AML-193 (cell line): ENCODE measurements around the gene FTO.
"Not testable (repeated sequence)": the region's sequence is repeated elsewhere in the genome, so short reads cannot be mapped to it uniquely, and the experiment has no call there.

Source experiments
- DNase-seq, 2 experiments: peaks; one replicate each; lab custom pipeline; 2025; lab: John Stamatoyannopoulos, UW

Gene FTO

GRCh38 chr16:53703590-53704444, at the start of gene FTO, which contains the start of gene RPGRIP1L:
TSS of gene FTO (plus strand) at chr16:53704156.
TSS of gene RPGRIP1L (minus strand) at chr16:53703859. CDS start at chr16:53700723, 3,136 bp downstream.
- DNase-seq, result peak; percentile 97 to 98

DNA sequence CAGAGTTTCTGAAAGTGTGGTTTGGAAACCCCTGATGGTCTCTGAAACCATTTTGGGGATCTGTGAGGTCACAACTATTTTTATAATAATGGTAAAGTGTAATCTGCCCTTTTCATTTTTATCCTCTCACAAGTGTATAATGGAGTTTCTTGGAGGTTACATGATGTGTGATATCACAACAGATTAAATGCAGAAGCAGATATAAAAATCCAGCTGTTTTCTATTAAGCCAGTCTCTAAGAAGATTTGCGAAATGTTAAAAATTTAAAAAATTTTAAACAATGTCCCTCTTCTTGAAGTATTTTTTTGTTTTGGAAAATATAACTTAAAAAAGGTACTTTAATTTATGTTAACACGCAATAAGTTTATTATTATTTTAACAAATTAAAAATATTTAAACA, 49.0 kb upstream of the FTO start:
- DNase-seq, result no peak

- DNase-seq, result no peak
Measured at GRCh38 chr16:53662072-53662471, 41.9 kb upstream of the FTO start.

- DNase-seq, result no peak
Measured at GRCh38 chr16:53664724-53665345, 39.1 kb upstream of the FTO start.

DNA sequence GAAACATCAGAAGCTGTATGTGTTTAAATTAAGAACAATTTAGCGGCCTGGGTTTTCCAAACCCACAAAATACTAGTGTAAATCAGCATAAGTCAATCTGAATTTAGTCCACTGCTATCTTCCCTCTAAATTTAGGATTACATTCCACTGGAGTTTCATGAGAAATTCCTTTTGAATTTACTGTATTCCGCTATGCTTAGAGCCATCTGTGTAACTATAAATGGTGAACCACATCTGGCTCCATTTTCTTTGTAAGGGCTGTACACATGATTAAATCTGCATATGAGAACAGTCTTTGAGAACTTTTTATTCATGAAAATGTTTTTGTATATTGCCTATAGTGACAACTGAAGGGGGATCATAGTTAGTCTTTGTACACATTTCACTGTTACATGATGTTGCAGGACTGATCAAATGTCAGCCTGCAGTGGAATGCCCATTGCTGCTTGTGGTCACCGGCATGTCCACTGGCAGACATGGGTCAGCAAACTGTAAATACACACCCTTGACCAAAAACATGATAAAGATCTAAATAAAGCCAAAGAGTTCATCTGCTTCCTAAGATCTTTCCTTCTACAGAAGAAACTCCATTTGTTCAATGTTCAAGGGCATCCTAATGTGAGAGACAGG, 37.1 kb upstream of the FTO start:
- no peak for DNase-seq

- no peak for DNase-seq
Measured at GRCh38 chr16:53668869-53669268, 35.1 kb upstream of the FTO start.

DNA sequence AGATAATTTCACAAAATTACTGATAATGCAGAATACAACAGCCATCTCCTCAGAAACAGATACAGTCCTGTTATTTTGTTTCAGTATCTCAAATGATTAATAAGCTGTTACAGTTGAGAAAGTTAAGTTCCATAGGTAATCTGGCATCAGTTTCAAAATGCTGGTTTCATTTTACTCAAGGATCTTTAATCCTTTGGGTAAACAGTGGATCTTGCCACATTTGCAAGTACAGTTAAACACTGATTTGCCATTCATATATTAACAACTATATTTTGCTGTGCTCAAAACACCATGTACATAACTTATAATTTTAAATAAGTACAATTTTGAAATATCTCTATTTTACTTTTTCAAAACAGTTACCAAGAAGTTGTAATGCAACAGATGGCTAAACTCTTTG, 31.5 kb upstream of the FTO start:
- no peak for DNase-seq

DNA sequence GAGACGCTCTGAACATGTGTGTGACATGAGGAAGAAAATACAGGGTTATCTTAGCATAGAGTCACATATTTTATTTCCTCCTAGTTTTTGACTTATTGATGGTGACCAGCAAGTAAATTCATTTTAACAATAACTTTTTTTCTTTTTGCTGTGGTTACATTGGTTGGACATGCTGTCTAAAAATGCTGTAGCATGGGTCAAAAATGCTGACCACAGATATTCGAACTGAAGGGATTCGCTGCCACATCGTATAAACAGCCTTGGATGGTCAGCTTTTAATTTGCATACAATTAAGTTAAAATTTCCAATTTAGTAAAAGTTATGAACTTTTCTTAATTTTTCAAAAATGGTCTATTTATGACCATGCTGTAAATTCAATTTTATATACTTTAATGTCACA, 30.8 kb upstream of the FTO start:
- DNase-seq, result no peak

- no peak for DNase-seq
Measured at GRCh38 chr16:53678155-53678554, 25.8 kb upstream of the FTO start.

DNA sequence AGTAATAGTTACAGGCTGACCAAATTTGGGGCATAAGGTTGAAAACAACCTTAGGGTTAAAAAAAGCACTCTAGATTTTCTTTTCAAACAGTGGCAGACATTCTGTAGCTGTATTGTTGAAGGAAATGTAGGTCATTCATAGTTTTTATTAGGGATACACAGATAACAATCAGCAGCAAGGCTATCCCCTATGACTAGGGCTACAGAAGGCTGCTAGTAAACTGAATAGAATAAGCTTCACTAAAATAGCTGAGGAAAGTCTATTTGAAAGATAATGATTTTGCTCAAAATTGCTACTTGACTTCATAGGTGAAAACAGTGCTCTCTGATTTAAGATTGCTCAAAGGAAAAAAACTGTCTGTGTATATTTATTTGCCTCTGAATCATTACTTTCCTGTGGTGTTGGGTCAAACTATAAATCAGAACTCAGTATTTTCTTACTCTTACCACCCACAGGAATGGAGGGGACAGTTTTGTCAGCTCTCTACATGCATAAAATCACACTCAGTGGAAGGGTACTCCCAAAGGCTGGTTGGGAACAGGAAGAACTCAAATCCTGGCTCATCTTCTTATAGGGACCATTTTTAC, 25.1 kb upstream of the FTO start:
- DNase-seq, result no peak

GRCh38 chr16:53680756-53681155, 23.2 kb upstream of the FTO start:
- no peak for DNase-seq

DNA sequence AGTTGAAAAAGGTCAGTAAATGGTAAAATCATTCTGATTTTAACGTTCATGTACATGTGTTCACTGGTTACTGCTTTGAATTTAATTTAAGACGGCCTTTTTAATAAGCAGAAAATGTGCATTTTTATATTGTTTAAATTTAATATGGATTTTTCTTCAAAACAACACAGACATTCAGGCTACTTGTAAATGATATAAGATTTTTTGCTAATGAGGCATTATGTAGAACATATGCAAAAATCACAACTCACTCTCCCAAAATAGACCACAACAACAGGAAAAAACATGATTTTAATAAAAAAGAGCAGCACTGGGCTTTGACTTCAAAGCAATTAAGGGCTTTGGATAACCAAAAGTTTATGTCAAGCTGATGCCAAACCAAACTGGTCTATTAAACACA, 22.6 kb upstream of the FTO start:
- no peak for DNase-seq

DNA sequence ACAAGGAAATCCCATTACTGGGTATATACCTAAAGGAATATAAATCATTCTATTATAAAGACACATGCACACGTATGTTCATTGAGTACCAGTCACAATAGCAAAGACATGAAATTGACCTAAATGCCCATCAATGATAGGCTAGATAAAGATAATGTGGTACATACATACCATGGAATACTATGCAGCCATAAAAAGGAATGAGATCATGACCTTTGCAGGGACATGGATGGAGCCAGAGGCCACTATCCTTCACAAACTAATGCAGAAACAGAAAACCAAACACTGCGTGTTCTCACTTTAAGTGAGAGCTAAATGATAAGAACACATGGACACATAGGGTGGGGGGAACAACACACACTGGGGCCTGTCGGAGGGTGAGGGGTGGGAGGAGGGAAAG, 18.6 kb upstream of the FTO start:
- not testable (repeated sequence) for DNase-seq

DNA sequence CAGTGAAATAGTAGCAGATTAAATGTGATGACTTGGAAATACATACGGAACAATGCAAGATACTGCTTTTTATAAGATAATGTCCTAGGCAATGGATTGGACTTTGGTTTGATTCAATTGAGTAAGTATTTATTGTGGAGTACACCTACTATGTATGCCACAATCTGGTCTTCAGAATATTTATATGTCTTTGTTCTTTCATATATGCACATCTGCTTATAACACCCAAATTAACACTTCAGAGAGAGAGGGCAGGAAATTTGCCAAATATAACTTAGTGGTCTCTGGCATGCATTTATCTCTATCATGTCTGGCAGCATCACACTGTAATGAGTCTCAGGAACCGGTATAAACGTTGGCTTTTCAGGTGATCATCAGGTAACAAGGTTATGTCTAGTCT, 17.2 kb upstream of the FTO start:
- DNase-seq, result no peak

- no peak for DNase-seq
Measured at GRCh38 chr16:53689636-53690035, 14.3 kb upstream of the FTO start.

GRCh38 chr16:53690771-53691170, 13.2 kb upstream of the FTO start:
- no peak for DNase-seq

DNA sequence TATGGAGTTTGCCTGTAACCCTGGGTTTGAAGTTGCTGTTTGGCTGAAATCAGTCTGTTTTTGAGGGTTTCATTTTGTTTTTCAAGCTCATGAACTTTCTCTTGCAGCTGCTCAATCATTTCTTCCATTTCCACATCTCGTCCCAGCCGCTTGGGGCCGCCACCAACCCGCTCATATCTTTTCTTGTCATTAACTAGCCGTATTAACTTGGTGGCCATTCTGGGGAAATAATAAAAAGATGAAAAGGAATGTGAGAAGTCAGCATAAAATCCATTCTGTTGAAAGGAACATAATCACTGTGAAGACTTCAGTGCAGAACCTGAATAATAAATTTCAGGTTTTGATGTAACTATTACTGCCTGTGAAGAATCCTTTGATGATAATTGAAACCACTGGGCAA, 11.8 kb upstream of the FTO start:
- DNase-seq, result no peak

GRCh38 chr16:53693320-53693719, 10.6 kb upstream of the FTO start:
- DNase-seq, result no peak

GRCh38 chr16:53695070-53695469, 8.9 kb upstream of the FTO start:
- DNase-seq, result no peak

DNA sequence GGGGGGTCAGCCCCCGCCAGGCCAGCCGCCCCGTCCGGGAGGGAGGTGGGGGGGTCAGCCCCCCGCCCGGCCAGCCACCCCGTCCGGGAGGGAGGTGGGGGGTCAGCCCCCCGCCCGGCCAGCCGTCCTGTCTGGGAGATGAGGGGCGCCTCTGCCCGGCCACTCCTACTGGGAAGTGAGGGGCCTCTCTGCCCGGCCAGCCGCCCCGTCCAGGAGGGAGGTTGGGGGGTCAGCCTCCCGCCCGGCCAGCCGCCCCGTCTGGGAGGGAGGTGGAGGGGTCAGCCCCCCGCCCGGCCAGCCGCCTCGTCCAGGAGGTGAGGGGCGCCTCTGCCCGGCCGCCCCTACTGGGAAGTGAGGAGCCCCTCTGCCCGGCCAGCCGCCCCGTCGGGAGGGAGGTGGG, 5.7 kb upstream of the FTO start:
- not testable (repeated sequence) for DNase-seq

- no peak for DNase-seq
Measured at GRCh38 chr16:53704445-53704813, 473 bp downstream of the FTO start.

DNA sequence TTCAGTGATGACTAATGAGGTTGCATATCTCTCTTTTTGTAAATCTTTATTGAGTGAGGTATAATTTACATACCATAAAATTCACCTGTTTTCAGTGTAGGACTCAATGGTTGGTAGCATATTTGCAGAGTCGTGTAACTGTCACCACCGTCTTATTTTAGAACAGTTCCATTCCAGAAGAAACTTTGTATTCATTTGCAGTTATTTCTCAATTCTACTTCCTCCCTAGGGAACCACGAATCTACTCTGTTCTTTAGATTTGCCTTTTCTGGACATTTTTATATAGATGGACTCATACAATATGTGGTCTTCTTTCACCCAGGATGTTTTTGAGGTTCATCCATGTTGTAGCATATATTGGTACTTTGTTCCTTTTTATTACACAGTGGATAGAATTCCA, 3.7 kb downstream of the FTO start:
- peak; percentile 1 to 18 for DNase-seq

DNA sequence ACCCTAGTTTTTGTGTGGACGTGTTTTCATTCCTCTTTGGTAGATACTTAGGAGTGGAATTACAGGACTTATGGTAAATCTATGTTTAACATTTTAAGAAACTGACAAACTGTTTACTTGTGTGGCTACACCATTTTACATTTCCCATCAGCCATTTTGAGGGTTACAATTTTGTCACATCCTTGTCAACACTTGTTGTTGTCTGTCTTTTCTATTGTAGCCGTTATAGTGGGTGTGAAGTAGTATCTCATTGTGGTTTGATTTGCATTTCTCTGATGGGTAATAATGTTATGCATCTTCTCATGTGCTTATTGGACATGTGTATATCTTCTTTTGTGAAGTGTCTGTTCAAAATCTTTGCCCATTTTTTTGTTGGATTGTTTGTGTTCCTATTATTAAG, 4.5 kb downstream of the FTO start:
- DNase-seq, result no peak
